Cardiac muscle cell (in vitro differentiated cells and primary cell): Measurements from ENCODE around the gene GP9. TPM values are rescaled to one million over a fixed set of nuclear protein-coding genes. Genes with fewer than 3 reads are reported as not detected.

Experiments used
- DNase-seq, 2 donors: peaks; one replicate each; pipeline versions ENCODE4 v3.0.0 to v3.0.0-alpha.2; 2010 to 2017; ENCODE audit warnings: low read depth in 1 of 2, low spot score in 1 of 2
- H3K27ac ChIP-seq: fragments of 200-600 bp; sonication (generic); 2 replicates; pipeline ENCODE4 v1.5.1; 2016
- H3K27me3 ChIP-seq: fragments of 200-600 bp; sonication (generic); 2 replicates; pipeline ENCODE4 v1.6.0; 2016; ENCODE audit warnings: control low read depth
- H3K36me3 ChIP-seq: fragments of 200-600 bp; sonication (generic); 2 replicates; pipeline ENCODE4 v1.5.1; 2016; ENCODE audit warnings: control low read depth
- H3K4me1 ChIP-seq: fragments of 200-600 bp; sonication (generic); 2 replicates; pipeline ENCODE4 v1.8.1; 2017; ENCODE audit warnings: low read depth, mild to moderate bottlenecking, mixed run types
- H3K4me3 ChIP-seq: fragments of 200-600 bp; sonication (generic); 2 replicates; pipeline ENCODE4 v1.5.1; 2016; ENCODE audit warnings: mild to moderate bottlenecking
- H3K9me3 ChIP-seq: fragments of 200-600 bp; sonication (generic); 2 replicates; pipeline ENCODE4 v1.5.1; 2017; ENCODE audit warnings: low read depth, mild to moderate bottlenecking, control low read depth
- polyA plus RNA-seq: library from polyadenylated mRNA; unstranded; fragments of >200 nt; fragmentation: Nextera tagmentation; extraction: Ambion mirVana; gene quantifications from 2 replicates; pipeline ENCODE4 v1.2.1, GENCODE V29; 2016
- total RNA-seq: library from RNA; depleted of rRNA; stranded (reverse); fragments of >200 nt; gene quantifications from 2 replicates; pipeline ENCODE4 v1.2.3, GENCODE V29; 2016
- TF ChIP-seq, protein P1 (sequence below): IDR thresholded peaks from 2 replicates; pipeline ENCODE4 v1.5.1; 2012; ENCODE audit warnings: low read depth, mild to moderate bottlenecking, low read length

GP9 gene
- total and polyA plus RNA-seq, 2 experiments from 2014 or later, result not detected

DNA sequence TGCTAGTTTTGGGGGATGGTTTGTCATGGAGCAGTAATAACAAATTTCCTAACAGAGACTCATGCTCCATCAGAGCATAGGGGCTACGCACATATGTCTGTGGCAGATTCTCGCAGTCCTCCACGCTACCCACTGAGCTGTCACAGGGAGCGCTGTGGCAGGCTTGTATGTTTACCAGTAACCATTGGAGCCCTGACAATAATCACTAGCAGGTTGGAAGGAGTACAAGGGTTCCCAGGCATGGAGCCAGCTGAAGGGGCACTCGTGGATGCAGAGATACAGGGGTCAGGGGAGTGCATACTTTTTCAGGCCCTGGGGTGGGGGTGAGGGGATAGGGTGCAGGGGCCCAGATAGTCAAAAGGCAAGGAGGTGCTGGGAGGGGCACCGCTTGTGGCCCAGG, 7.9 kb upstream of the GP9 start:
- no peak overlapping the region for H3K4me3 ChIP-seq
- DNase-seq, result peak; percentile 14 to 54

DNA sequence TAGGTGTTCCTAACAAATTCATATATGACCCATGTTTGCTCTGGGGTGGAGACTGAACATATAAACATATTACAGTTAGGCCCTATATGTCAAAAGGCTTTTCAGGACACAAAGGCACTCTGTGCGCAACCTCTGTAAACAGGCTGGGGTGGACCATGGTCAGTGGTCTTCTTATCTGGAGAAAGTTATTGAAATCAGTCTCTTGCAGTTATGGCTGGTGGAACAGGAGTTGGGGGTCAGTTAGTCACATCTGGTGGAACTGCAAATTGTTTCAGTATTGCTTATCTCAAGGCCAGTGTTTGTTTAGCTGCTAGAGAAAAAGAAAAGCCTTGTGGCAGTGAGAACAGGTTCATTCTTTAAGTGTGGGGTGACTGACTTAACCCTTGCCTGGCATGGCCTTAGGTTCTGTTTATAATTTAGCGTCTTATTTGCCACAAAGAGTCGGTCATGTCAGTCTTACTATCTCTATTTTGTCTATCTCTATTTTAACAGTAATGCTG, 5.9 kb upstream of the GP9 start:
- H3K27me3 ChIP-seq, result no peaks in the 10 kb centered on the region
- peak in 1 of 2 donors; percentile 20 for DNase-seq
- H3K9me3 ChIP-seq, result no peaks in the 10 kb centered on the region
- TF ChIP-seq, protein P1, sequence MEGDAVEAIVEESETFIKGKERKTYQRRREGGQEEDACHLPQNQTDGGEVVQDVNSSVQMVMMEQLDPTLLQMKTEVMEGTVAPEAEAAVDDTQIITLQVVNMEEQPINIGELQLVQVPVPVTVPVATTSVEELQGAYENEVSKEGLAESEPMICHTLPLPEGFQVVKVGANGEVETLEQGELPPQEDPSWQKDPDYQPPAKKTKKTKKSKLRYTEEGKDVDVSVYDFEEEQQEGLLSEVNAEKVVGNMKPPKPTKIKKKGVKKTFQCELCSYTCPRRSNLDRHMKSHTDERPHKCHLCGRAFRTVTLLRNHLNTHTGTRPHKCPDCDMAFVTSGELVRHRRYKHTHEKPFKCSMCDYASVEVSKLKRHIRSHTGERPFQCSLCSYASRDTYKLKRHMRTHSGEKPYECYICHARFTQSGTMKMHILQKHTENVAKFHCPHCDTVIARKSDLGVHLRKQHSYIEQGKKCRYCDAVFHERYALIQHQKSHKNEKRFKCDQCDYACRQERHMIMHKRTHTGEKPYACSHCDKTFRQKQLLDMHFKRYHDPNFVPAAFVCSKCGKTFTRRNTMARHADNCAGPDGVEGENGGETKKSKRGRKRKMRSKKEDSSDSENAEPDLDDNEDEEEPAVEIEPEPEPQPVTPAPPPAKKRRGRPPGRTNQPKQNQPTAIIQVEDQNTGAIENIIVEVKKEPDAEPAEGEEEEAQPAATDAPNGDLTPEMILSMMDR, result no peak
- no peaks in the 10 kb centered on the region for H3K36me3 ChIP-seq
- H3K27ac ChIP-seq, result no peak overlapping the region
- no peak overlapping the region for H3K4me3 ChIP-seq
- H3K4me1 ChIP-seq, result peaks cover 20% of the 10 kb centered on the region

More for the DNA sequence above, 7.9 kb upstream of the GP9 start:
- no peaks in the 10 kb centered on the region for H3K9me3 ChIP-seq
- TF ChIP-seq, protein P1, result no peak
- H3K27me3 ChIP-seq, result no peaks in the 10 kb centered on the region
- H3K4me1 ChIP-seq, result peaks cover 20% of the 10 kb centered on the region
- no peak overlapping the region for H3K27ac ChIP-seq
- H3K36me3 ChIP-seq, result no peaks in the 10 kb centered on the region

DNA sequence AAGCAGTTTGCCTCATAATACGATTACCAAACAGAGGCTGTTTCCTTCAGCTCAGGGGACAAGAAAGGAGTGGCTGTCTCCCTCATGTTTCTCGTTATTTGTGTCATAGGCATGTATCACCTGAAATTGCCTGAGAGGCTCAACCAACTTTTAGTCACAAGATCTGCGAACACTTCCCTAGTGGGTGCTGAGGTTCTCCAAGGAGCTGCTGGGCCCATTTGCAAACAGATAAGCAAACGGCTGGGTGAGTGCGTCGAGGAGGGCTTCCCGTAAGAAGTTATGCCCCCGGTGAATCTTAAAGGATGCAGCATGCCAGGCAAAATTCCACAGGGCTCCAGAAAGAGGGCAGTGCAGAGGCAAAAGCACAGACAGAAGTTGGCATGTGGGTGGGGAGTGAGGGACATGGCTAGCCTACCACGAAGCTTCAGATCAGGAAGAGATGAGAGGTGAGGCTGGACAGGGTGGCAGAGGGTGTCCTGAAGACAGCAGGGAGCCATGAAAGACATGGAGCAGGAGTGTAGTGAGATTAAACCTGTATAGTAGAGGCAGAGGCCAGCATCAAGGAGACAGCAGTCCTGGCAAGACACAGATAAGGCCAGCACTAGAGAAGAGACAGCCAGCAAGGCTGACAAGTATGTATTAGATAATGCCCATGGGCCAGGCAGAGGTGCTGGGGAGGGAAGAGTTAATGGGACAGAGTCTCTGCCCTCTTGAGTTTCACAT, 4.0 kb upstream of the GP9 start:
- Histone ChIP-seq H3K4me1 (peaks cover 20% of the 10 kb centered on the region), H3K27me3 (no peaks in the 10 kb centered on the region), H3K27ac (no peak overlapping the region), H3K36me3 (no peaks in the 10 kb centered on the region), H3K4me3 (no peak overlapping the region), H3K9me3 (no peaks in the 10 kb centered on the region)
- TF ChIP-seq, protein P1, result no peak
- DNase-seq, result no peak

DNA sequence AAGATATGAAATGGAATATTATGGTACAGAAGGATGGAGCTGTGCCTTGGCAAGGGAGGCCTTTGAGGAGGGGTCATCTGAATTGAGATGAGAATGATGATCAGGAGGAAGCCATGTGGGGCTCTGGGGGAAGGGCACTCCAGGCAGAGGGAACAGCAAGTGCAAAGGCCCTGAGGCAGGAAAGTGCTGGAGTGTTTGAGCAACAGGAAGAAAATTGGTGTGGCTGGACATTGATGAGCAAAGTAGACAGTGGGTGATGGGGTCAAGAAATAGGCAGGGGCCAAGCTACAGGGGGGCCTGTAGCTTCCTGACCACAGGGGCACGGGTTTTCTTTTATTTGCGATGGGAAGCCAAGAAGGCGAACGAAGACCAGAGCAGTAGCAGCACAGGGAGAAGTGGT, 3.3 kb upstream of the GP9 start:
- TF ChIP-seq, protein P1, result no peak
- Histone ChIP-seq H3K4me1 (peaks cover 17% of the 10 kb centered on the region), H3K4me3 (no peak overlapping the region), H3K9me3 (no peaks in the 10 kb centered on the region), H3K27me3 (no peaks in the 10 kb centered on the region), H3K27ac (no peak overlapping the region), H3K36me3 (no peaks in the 10 kb centered on the region)
- DNase-seq, result no peak

DNA sequence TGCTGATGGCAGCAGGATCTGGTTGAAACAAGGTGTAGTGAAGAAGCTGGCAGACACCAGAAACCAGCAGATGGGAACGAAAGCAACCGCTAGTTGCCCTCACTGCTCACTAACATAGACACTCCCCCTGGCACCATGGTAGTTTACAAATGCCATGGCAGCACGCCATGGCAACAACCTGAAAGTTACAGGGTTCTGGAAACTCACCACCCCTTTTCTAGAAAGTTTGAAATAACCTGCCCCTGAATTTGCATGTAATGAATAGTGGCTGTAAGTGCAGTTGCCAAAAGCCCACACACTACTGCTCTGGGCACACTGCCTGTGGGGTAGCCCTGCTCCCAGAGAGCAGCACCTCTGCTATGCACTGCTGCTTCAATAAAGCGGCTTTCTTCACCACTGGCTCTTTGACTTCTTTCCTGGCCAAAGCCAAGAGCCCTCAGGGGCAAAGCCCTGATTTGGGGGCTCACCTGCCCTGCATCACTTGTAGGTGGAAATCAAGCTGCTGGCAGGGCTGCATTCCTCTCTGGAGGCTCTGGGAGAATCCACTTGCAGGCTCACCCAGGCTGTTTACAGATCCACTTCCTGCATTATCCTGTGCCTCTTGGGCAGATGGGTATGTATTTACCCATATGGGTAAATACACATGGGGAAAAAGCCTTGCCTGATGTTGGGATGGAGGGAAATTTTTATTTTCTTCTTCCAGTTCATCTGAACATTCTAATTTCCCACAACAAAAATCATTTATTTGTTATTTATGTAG, 2.0 kb upstream of the GP9 start:
- Histone ChIP-seq H3K27me3 (no peaks in the 10 kb centered on the region), H3K4me3 (no peak overlapping the region), H3K9me3 (no peaks in the 10 kb centered on the region), H3K36me3 (no peaks in the 10 kb centered on the region), H3K4me1 (peaks cover 6% of the 10 kb centered on the region), H3K27ac (no peak overlapping the region)
- DNase-seq, result no peak
- TF ChIP-seq, protein P1, result no peak
